Measurements from ENCODE around the gene CTRL.

Gene CTRL

DNA sequence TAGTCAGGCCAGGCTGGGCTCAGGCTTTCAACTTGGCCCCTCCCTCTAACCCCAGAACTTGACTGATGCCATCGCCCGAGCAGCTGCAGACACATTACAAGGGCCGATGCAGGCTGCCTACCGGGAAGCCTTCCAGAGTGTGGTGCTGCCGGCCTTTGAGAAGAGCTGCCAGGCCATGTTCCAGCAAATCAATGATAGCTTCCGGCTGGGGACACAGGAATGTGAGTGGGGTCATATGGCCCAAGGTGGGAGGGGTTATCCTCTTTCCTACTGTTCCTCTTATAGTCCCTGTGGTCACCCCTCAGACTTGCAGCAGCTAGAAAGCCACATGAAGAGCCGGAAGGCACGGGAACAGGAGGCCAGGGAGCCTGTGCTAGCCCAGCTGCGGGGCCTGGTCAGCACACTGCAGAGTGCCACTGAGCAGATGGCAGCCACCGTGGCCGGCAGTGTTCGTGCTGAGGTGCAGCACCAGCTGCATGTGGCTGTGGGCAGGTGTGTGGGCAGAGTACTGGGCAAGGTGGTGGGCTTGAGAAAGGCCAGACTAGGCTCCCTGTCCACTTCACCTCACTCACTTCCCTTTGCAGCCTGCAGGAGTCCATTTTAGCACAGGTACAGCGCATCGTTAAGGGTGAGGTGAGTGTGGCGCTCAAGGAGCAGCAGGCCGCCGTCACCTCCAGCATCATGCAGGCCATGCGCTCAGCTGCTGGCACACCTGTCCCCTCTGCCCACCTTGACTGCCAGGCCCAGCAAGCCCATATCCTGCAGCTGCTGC is 49.1 kb downstream of the CTRL start:
- Histone ChIP-seq H3K9me3 (ENCODE audit: severe bottlenecking) (no peaks in the 10 kb centered on the region), H3K27me3 (ENCODE audit: insufficient read depth, poor library complexity, severe bottlenecking) (no peaks in the 10 kb centered on the region), H3K27ac (ENCODE audit: poor library complexity, severe bottlenecking) (no peak overlapping the region), H3K36me3 (ENCODE audit: low read depth) (peaks cover 60% of the 10 kb centered on the region), H3K4me3 (ENCODE audit: severe bottlenecking) (no peak overlapping the region), H3K4me1 (ENCODE audit: insufficient read depth, poor library complexity, severe bottlenecking) (peaks cover 5% of the 10 kb centered on the region)
- no peak for ATAC-seq (ENCODE audit: low read depth)
- TF ChIP-seq, protein P1, sequence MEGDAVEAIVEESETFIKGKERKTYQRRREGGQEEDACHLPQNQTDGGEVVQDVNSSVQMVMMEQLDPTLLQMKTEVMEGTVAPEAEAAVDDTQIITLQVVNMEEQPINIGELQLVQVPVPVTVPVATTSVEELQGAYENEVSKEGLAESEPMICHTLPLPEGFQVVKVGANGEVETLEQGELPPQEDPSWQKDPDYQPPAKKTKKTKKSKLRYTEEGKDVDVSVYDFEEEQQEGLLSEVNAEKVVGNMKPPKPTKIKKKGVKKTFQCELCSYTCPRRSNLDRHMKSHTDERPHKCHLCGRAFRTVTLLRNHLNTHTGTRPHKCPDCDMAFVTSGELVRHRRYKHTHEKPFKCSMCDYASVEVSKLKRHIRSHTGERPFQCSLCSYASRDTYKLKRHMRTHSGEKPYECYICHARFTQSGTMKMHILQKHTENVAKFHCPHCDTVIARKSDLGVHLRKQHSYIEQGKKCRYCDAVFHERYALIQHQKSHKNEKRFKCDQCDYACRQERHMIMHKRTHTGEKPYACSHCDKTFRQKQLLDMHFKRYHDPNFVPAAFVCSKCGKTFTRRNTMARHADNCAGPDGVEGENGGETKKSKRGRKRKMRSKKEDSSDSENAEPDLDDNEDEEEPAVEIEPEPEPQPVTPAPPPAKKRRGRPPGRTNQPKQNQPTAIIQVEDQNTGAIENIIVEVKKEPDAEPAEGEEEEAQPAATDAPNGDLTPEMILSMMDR (IDR thresholded peaks at IDR 0.05; ENCODE audit: poor library complexity, severe bottlenecking): no peak
- DNase-seq (ENCODE audit: low spot score): no peak

DNA sequence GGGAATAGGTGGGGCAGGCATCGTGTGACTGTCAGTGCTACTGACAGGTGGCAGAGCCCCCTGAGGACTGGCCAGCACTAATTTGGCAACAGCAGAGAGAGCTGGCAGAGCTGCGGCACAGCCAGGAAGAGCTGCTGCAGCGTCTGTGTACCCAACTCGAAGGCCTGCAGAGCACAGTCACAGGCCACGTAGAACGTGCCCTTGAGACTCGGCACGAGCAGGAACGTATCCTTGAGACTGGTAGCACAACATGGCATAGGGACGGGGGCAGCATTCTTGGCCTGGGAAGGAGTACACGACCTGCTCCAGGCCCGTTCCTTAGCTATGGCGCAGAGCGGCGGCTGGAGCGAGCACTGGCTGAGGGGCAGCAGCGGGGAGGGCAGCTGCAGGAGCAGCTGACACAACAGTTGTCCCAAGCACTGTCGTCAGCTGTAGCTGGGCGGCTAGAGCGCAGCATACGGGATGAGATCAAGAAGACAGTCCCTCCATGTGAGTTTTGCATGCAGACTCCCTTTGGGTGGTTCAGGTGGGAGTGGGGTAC is 50.0 kb downstream of the CTRL start:
- Histone ChIP-seq H3K4me1 (ENCODE audit: insufficient read depth, poor library complexity, severe bottlenecking) (peaks cover 5% of the 10 kb centered on the region), H3K9me3 (ENCODE audit: severe bottlenecking) (no peaks in the 10 kb centered on the region), H3K27me3 (ENCODE audit: insufficient read depth, poor library complexity, severe bottlenecking) (no peaks in the 10 kb centered on the region), H3K36me3 (ENCODE audit: low read depth) (peaks cover 69% of the 10 kb centered on the region), H3K4me3 (ENCODE audit: severe bottlenecking) (no peak overlapping the region), H3K27ac (ENCODE audit: poor library complexity, severe bottlenecking) (no peak overlapping the region)
- DNase-seq (ENCODE audit: low spot score) (no peak), ATAC-seq (ENCODE audit: low read depth) (no peak)
- TF ChIP-seq, protein P1 (IDR thresholded peaks at IDR 0.05; ENCODE audit: poor library complexity, severe bottlenecking): no peak

DNA sequence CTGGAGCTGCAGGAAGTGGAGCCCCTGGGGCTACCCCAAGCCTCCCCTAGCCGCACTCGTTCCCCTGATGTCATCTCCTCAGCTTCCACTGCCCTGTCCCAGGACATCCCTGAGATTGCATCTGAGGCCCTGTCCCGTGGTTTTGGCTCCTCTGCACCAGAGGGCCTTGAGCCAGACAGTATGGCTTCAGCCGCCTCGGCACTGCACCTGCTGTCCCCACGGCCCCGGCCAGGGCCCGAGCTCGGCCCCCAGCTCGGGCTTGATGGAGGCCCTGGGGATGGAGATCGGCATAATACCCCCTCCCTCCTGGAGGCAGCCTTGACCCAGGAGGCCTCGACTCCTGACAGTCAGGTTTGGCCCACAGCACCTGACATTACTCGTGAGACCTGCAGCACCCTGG is 51.1 kb downstream of the CTRL start:
- Histone ChIP-seq H3K36me3 (ENCODE audit: low read depth) (peaks cover 77% of the 10 kb centered on the region), H3K4me1 (ENCODE audit: insufficient read depth, poor library complexity, severe bottlenecking) (peaks cover 5% of the 10 kb centered on the region), H3K4me3 (ENCODE audit: severe bottlenecking) (no peak overlapping the region), H3K27me3 (ENCODE audit: insufficient read depth, poor library complexity, severe bottlenecking) (no peaks in the 10 kb centered on the region), H3K27ac (ENCODE audit: poor library complexity, severe bottlenecking) (no peak overlapping the region), H3K9me3 (ENCODE audit: severe bottlenecking) (no peaks in the 10 kb centered on the region)
- ATAC-seq (ENCODE audit: low read depth): no peak
- TF ChIP-seq, protein P1 (IDR thresholded peaks at IDR 0.05; ENCODE audit: poor library complexity, severe bottlenecking): no peak
- no peak for DNase-seq (ENCODE audit: low spot score)

DNA sequence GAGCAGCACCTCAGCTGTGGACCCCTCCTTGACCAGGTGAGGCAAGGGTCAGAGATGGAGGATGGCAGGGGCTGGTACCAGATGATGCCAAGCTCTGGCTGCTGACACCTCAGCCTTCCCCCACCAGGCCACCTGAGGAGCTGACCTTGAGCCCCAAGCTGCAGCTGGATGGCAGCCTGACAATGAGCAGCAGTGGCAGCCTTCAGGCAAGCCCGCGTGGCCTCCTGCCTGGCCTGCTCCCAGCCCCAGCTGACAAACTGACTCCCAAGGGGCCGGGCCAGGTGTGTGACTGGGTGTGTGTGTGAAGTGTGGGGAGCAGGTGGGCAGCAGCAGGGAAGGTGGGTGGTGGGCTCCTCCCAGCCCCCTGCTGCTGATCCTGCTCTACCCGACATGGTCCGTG is 51.7 kb downstream of the CTRL start:
- Histone ChIP-seq H3K36me3 (ENCODE audit: low read depth) (peaks cover 77% of the 10 kb centered on the region), H3K27ac (ENCODE audit: poor library complexity, severe bottlenecking) (no peak overlapping the region), H3K4me1 (ENCODE audit: insufficient read depth, poor library complexity, severe bottlenecking) (peaks cover 4% of the 10 kb centered on the region), H3K27me3 (ENCODE audit: insufficient read depth, poor library complexity, severe bottlenecking) (no peaks in the 10 kb centered on the region), H3K9me3 (ENCODE audit: severe bottlenecking) (no peaks in the 10 kb centered on the region), H3K4me3 (ENCODE audit: severe bottlenecking) (no peak overlapping the region)
- DNase-seq (ENCODE audit: low spot score): no peak
- ATAC-seq (ENCODE audit: low read depth): no peak
- TF ChIP-seq, protein P1 (IDR thresholded peaks at IDR 0.05; ENCODE audit: poor library complexity, severe bottlenecking): no peak
